ENCODE results near the gene STRIP2. TPM values are rescaled to one million over a fixed set of nuclear protein-coding genes. Genes with fewer than 3 reads are reported as not detected.

The STRIP2 gene
- total and polyA plus RNA-seq, 9 of the 15 experiments (the other 6 are each of a cell fraction or from before 2014, with no cell fraction given) = 10.1 to 81.8 (median 42.3) TPM

- TF ChIP-seq HDAC8 (tag; IDR thresholded peaks at IDR 0.05) (no peak), ZKSCAN1 (IDR thresholded peaks at IDR 0.05; ENCODE audit: low read depth, low read length) (no peak), MYC (IDR thresholded peaks at IDR 0.05; ENCODE audit: low read depth, low read length) (peak; percentile 88), MYC (CRISPR knock-in tag; IDR thresholded peaks at IDR 0.05; ENCODE audit: borderline replicate concordance, low read depth) (no peak), ZNF12 (CRISPR knock-in tag; IDR thresholded peaks at IDR 0.05) (no peak), TARDBP (IDR thresholded peaks at IDR 0.05) (no peak; the same call in 1 of the 2 replicates), ZNF431 (CRISPR knock-in tag; IDR thresholded peaks at IDR 0.05) (no peak), SP1 (CRISPR knock-in tag; IDR thresholded peaks at IDR 0.05) (peak; percentile 84), DNMT1 (IDR thresholded peaks at IDR 0.05) (no peak), IRF9 (tag; IDR thresholded peaks at IDR 0.05) (no peak; the same call in 1 of the 2 replicates), STAG1 (CRISPR knock-in tag; IDR thresholded peaks at IDR 0.05; ENCODE audit: borderline replicate concordance) (no peak), ZNF707 (CRISPR knock-in tag; conservative IDR thresholded peaks at IDR 0.05) (no peak), SMC3 (conservative IDR thresholded peaks at IDR 0.05; ENCODE audit: insufficient read depth, low read depth, low read length) (no peak), ZNF146 (CRISPR knock-in tag; IDR thresholded peaks at IDR 0.05; ENCODE audit: unreplicated experiment) (no peak), TOE1 (IDR thresholded peaks at IDR 0.05; ENCODE audit: borderline replicate concordance) (peak; percentile 93), TOE1 (CRISPR knock-in tag; IDR thresholded peaks at IDR 0.05; ENCODE audit: borderline replicate concordance, low read depth) (no peak), CHD1 (IDR thresholded peaks at IDR 0.05; ENCODE audit: low read length) (peak; percentile 13), PTRF (tag; IDR thresholded peaks at IDR 0.05) (no peak), TFAP4 (CRISPR knock-in tag; IDR thresholded peaks at IDR 0.05; ENCODE audit: borderline replicate concordance) (peak; percentile 47; the same call in 1 of the 2 replicates), ZNF174 (CRISPR knock-in tag; IDR thresholded peaks at IDR 0.05) (no peak), BRCA1 (IDR thresholded peaks at IDR 0.05) (no peak), BRCA1 (CRISPR knock-in tag; IDR thresholded peaks at IDR 0.05) (no peak), NFRKB (IDR thresholded peaks at IDR 0.05; ENCODE audit: low read depth) (peak; percentile 43; the same call in 1 of the 2 replicates), HOXB6 (CRISPR knock-in tag; IDR thresholded peaks at IDR 0.05; ENCODE audit: borderline replicate concordance) (no peak), HLTF (IDR thresholded peaks at IDR 0.05) (no peak), ZKSCAN8 (CRISPR knock-in tag; IDR thresholded peaks at IDR 0.05) (peak; percentile 73), TCF7L2 (IDR thresholded peaks at IDR 0.05; ENCODE audit: low read depth, low read length) (no peak), ZNF23 (CRISPR knock-in tag; IDR thresholded peaks at IDR 0.05) (no peak), NCOA6 (IDR thresholded peaks at IDR 0.05) (no peak), MXI1 (IDR thresholded peaks at IDR 0.05; ENCODE audit: low read depth, low read length) (no peak; the same call in 1 of the 2 replicates), PRMT5 (CRISPR knock-in tag; IDR thresholded peaks at IDR 0.05) (no peak), C11orf30 (IDR thresholded peaks at IDR 0.05; ENCODE audit: low read depth) (peak; percentile 36; the same call in 1 of the 2 replicates)
These were observed 4.8 kb downstream of the STRIP2 start (continued) for GRCh38 chr7:129438839-129439651.

All from K562 (cell line).